ENCODE data around the gene ATIC. TPM values are rescaled to one million over a fixed set of nuclear protein-coding genes. Genes with fewer than 3 reads are reported as not detected.

The ATIC gene
- total RNA-seq, 4 donors from 2014 or later, result 35.1 to 88.6 (median 60.7) TPM

DNA sequence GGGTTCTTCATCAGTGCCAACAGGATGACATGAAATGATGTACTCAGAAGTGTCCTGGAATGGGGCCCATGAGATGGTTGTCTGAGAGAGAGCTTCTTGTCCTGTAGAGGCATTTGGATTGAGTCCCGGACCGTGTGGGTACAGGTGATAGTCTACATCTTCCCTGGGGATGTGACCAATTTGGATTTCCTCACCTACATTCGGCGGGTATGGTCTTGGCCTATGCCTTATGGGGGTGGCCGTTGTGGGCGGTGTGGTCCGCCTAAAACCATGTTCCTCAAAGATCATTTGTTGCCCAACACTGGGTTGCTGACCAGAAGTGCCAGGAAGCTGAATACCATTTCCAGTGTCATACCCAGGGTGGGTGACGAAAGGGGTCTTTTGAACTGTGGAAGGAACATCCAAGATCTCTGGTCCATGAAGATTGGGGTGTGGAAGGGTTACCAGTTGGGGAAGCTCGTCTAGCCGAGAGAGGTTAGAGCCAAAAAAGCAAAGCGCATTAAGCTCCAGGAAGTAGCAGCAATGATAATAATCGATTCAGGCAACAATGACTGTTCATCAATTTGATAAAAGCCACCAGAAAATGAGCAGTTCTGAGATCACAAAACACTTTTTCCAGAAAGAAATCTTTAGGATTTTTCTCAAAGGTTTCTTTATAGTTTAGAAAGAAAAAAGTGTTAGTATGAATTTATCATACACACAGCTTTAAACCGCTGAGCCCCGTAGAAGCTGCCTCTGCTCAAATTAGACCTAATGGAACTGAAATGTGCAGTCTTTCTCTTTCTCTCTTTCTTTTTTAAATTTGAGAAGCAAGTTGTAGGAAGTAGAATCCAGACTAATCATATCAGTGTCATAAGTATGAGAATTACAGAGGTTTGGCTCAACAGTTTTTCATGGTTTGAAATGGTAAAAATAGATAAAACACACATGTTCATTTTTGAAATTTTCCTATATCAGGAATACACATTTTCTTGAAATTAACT is 60.3 kb downstream of the ATIC start:
- no peaks in the 10 kb centered on the region for H3K4me1 ChIP-seq
- peaks cover 0 to 23% (median 5%) of the 10 kb centered on the region in 4 donors for H3K36me3 ChIP-seq
- DNase-seq, result no peak
- no peak overlapping the region for H3K4me3 ChIP-seq
- in situ Hi-C loops (cut with MboI; ENCODE audit: low pct_ligation_motif_present in 1 of 4, low pct_unique_long_range_greater_than_20kb in 1 of 4, low sequenced_read_pairs in 3 of 4), result no loop called here
- no peaks in the 10 kb centered on the region for H3K27me3 ChIP-seq
- 85 to 86% methylated on average over 5 to 14 of the region's 14 CpGs for WGBS, 2 donors (ENCODE audit: low coverage in 1 of 2)
- intact Hi-C loops (cut with DNase I; ENCODE audit: low total_unique reads), result no loop called here
- TF ChIP-seq, protein P1, sequence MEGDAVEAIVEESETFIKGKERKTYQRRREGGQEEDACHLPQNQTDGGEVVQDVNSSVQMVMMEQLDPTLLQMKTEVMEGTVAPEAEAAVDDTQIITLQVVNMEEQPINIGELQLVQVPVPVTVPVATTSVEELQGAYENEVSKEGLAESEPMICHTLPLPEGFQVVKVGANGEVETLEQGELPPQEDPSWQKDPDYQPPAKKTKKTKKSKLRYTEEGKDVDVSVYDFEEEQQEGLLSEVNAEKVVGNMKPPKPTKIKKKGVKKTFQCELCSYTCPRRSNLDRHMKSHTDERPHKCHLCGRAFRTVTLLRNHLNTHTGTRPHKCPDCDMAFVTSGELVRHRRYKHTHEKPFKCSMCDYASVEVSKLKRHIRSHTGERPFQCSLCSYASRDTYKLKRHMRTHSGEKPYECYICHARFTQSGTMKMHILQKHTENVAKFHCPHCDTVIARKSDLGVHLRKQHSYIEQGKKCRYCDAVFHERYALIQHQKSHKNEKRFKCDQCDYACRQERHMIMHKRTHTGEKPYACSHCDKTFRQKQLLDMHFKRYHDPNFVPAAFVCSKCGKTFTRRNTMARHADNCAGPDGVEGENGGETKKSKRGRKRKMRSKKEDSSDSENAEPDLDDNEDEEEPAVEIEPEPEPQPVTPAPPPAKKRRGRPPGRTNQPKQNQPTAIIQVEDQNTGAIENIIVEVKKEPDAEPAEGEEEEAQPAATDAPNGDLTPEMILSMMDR (IDR thresholded peaks at IDR 0.05), result no peak
- no peak for TF ChIP-seq POLR2A (IDR thresholded peaks at IDR 0.05)
- no peak for TF ChIP-seq EP300 (IDR thresholded peaks at IDR 0.05; ENCODE audit: low read depth)
- no peak for TF ChIP-seq POLR2AphosphoS5 (IDR thresholded peaks at IDR 0.05)
- H3K9me3 ChIP-seq, result no peaks in the 10 kb centered on the region
- no peak overlapping the region for H3K27ac ChIP-seq

DNA sequence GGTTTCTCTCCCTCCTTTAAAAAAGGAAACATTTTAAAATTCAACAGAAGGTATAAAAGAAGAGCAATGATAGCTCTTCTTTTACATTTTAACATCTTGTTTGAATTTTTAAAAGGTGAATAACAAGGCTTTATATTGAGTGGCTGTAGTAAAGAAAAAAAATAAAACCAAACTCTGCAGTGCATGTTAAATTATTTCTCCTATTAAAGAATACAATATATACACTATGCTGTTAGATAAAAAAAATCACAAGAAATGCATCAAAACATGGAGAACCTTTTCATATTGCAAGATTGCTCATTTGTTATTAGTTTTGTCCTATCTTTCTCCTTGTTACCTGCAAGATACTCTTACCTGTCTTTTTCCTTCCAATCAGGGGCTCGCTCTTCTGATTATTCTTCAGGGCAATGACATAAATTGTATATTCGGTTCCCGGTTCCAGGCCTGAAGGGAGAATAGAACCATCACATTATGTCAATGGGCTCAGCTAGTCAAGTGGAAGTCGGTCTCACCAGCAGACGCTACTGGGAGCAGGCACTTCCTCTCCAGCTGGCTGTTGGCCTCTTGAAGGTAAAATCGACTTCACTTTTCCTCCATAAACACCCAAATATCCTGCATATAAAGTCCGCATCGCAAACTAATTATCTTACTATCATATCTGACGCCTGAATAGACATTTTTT is 61.2 kb downstream of the ATIC start:
- 88 to 93% methylated on average over 6 to 9 of the region's 9 CpGs for WGBS, 2 donors (ENCODE audit: low coverage in 1 of 2)
- Histone ChIP-seq H3K4me1 (no peaks in the 10 kb centered on the region), H3K9me3 (no peaks in the 10 kb centered on the region), H3K27ac (no peak overlapping the region), H3K27me3 (no peaks in the 10 kb centered on the region), H3K36me3 (peaks cover 0 to 21% (median 3%) of the 10 kb centered on the region in 4 donors), H3K4me3 (no peak overlapping the region)
- intact Hi-C loops (cut with DNase I; ENCODE audit: low total_unique reads) (no loop called here), in situ Hi-C loops (cut with MboI; ENCODE audit: low pct_ligation_motif_present in 1 of 4, low pct_unique_long_range_greater_than_20kb in 1 of 4, low sequenced_read_pairs in 3 of 4) (no loop called here)
- no peak for DNase-seq
- TF ChIP-seq, protein P1 (IDR thresholded peaks at IDR 0.05), result no peak
- TF ChIP-seq EP300 (IDR thresholded peaks at IDR 0.05; ENCODE audit: low read depth) (no peak), POLR2A (IDR thresholded peaks at IDR 0.05) (no peak), POLR2AphosphoS5 (IDR thresholded peaks at IDR 0.05) (no peak)

DNA sequence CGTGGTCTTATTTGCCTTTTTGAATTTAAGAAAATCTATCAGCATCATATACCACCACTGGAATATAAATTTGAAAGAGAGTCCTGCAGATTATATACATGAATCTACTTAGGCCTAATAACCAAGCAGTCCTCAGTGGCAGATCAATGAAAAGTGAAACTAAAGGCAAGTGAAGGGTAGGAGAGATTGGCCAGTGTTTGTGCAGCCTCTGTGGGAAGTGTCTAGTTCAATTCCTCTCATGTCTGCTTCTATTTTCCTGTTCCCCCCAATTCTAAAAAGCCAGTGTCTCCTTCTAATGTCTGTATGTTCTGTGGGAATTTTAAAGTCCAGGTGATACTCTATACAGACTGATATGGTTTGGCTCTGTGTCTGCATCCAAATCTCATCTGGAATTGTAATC is 62.1 kb downstream of the ATIC start:
- intact Hi-C loops (cut with DNase I; ENCODE audit: low total_unique reads), result no loop called here
- Histone ChIP-seq H3K4me3 (no peak overlapping the region), H3K4me1 (no peaks in the 10 kb centered on the region), H3K36me3 (peaks cover 0 to 25% (median 3%) of the 10 kb centered on the region in 4 donors), H3K27me3 (no peaks in the 10 kb centered on the region), H3K27ac (no peak overlapping the region), H3K9me3 (no peaks in the 10 kb centered on the region)
- 85 to 100% methylated on average over 1 of the region's 1 CpG for WGBS, 2 donors (ENCODE audit: low coverage in 1 of 2)
- in situ Hi-C loops (cut with MboI; ENCODE audit: low pct_ligation_motif_present in 1 of 4, low pct_unique_long_range_greater_than_20kb in 1 of 4, low sequenced_read_pairs in 3 of 4), result no loop called here
- DNase-seq, result no peak
- TF ChIP-seq POLR2AphosphoS5 (IDR thresholded peaks at IDR 0.05) (no peak), POLR2A (IDR thresholded peaks at IDR 0.05) (no peak), EP300 (IDR thresholded peaks at IDR 0.05; ENCODE audit: low read depth) (no peak)
- TF ChIP-seq, protein P1 (IDR thresholded peaks at IDR 0.05), result no peak
